CD8-positive, alpha-beta memory T cell (primary cell): ENCODE data around the gene GFRA4. TPM values are rescaled to one million over a fixed set of nuclear protein-coding genes. Genes with fewer than 3 reads are reported as not detected.
A peak's percentile ranks its signal among the peaks of the same experiment; 100 is the strongest.

Source experiments
- CTCF ChIA-PET: fragments of 350-600 bp; sonication (Branson Sonifier 250); formaldehyde crosslinking; loops from one replicate; lab custom pipeline; 2021; ENCODE audit warnings: antibody characterized with exemption; lab: Charles Lee
- POLR2A ChIA-PET: fragments of 350-600 bp; sonication (Branson Sonifier 250); formaldehyde crosslinking; loops from one replicate; lab custom pipeline; 2021; ENCODE audit warnings: antibody characterized with exemption; lab: Charles Lee
- DNase-seq, 5 donors: peaks; one replicate each; pipeline versions ENCODE4 v3.0.0 to v3.0.0-alpha.2; 2020 to 2022; ENCODE audit warnings: mixed read lengths in 1 of 5
- H3K27ac ChIP-seq: one replicate; pipeline ENCODE4 v1.7.0; 2013; ENCODE audit warnings: low read depth, mild to moderate bottlenecking, low read length, moderate library complexity
- H3K27me3 ChIP-seq: 2 replicates; pipeline ENCODE4 v1.7.0; 2013; ENCODE audit warnings: low read length, mild to moderate bottlenecking; ENCODE audit not compliant: insufficient read depth, poor library complexity, severe bottlenecking
- H3K36me3 ChIP-seq: 2 replicates; pipeline ENCODE4 v1.7.0; 2013; ENCODE audit warnings: mild to moderate bottlenecking, low read length, moderate library complexity; ENCODE audit not compliant: insufficient read depth
- H3K4me1 ChIP-seq: 2 replicates; pipeline ENCODE4 v1.7.0; 2013; ENCODE audit warnings: mild to moderate bottlenecking, low read length, moderate library complexity; ENCODE audit not compliant: insufficient read depth
- H3K4me3 ChIP-seq: 2 replicates; pipeline ENCODE4 v1.7.0; 2013; ENCODE audit warnings: mild to moderate bottlenecking, low read length
- H3K9me3 ChIP-seq: 2 replicates; pipeline ENCODE4 v1.7.0; 2013; ENCODE audit warnings: mild to moderate bottlenecking, low read length
- H3K27ac Mint-ChIP-seq, 8 donors: one replicate each; pipeline ENCODE4 v1.8.0; 2020 to 2021; ENCODE audit warnings: mixed read lengths in 8 of 8, mild to moderate bottlenecking in 6 of 8, inconsistent platforms in 3 of 8, moderate library complexity in 3 of 8
- H3K27me3 Mint-ChIP-seq, 2 donors: one replicate each; pipeline ENCODE4 v1.8.0; 2020 to 2021; ENCODE audit warnings: mixed read lengths in 2 of 2, mild to moderate bottlenecking in 1 of 2, moderate library complexity in 1 of 2
- H3K36me3 Mint-ChIP-seq, 3 donors: one replicate each; pipeline ENCODE4 v1.8.0; 2020 to 2021; ENCODE audit warnings: mixed read lengths in 3 of 3, inconsistent platforms in 1 of 3, mild to moderate bottlenecking in 1 of 3
- H3K4me1 Mint-ChIP-seq, 3 donors: one replicate each; pipeline ENCODE4 v1.8.0; 2020 to 2021; ENCODE audit warnings: mixed read lengths in 3 of 3, inconsistent platforms in 1 of 3, mild to moderate bottlenecking in 1 of 3
- H3K4me3 Mint-ChIP-seq, 7 donors: one replicate each; pipeline ENCODE4 v1.8.0; 2020 to 2021; ENCODE audit warnings: mixed read lengths in 7 of 7, mild to moderate bottlenecking in 6 of 7, moderate library complexity in 4 of 7, inconsistent platforms in 2 of 7
- H3K9me3 Mint-ChIP-seq, 5 donors: one replicate each; pipeline ENCODE4 v1.8.0; 2020 to 2022; ENCODE audit warnings: mixed read lengths in 5 of 5, mild to moderate bottlenecking in 3 of 5, moderate library complexity in 2 of 5, inconsistent platforms in 1 of 5
- polyA plus RNA-seq: library from polyadenylated mRNA; unstranded; fragments of 300-500 nt; fragmentation: Illumina TruSeq; gene quantifications from one replicate; pipeline ENCODE4 v1.2.3, GENCODE V29; 2021
- total RNA-seq, 2 experiments: library from RNA; stranded (reverse); gene quantifications; one replicate each; pipeline ENCODE4 v1.2.3, GENCODE V29; 2021

The GFRA4 gene
- total and polyA plus RNA-seq, 3 experiments from 2014 or later: not detected

DNA sequence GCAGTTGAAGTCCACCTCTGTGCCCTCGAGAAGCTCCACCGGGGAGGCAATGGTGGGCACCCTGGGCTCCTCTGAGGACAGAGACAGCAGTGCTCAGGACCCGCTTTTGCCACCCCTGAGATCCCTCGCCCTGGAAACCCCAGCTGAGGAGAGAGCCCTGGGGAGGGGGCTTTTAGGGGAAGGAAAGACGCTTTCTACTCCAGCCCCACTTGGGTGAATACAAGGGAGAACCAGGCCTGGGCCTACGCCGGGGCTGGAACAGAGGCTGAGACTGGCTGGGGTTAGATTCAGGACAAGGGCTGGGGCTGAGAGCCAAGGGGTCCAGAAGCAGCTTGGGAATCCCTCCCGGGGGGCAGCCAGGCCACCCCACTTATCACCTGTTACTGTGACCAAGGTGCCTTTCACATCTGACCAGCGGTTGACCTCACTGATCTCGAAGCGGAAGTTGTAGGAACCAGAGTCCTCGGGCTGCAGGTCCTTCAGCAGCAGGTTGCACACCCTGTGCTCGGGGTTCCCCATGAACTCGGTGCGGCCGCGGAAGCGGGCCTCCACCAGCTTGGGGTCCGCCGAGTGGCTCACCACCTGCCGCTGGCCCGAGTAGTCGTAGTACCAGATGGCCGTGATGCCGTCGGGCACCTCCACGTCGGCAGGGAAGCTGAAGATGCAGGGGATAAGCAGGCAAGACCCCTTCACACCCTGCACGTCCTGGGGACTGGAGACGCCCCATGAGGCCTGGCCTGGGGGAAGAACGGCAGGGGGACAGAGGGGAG lies 43.0 kb upstream of the GFRA4 start:
- peaks cover 3 to 9% (median 8%) of the 10 kb centered on the region in 3 donors for H3K4me1 Mint-ChIP-seq

DNA sequence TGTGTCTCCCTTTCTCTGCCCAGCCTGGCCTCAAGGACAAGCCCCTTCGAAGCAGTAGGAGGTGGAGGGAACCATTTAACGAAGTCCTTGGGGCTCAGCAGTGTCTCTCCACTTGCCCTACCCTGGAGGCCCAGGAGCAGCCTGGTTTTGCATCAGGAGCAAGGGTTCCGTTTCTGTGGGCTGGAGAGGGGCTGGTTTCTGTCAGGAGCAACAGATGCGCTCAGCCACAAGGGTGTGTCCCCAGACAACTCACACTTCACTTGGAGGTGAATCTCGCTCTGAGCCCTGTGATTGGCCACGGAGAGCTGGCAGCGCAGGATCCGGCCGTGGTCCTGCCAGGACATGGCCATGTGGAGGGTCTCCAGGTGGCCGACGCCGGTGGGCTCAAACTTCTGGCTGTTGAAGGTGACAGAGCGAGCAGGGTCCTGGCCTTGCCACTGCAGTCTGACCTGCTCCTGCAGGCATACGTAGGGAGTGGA lies 42.3 kb upstream of the GFRA4 start:
- H3K4me3 Mint-ChIP-seq: no peak overlapping the region
- Histone ChIP-seq H3K4me3 (no peak overlapping the region), H3K27me3 (no peaks in the 10 kb centered on the region), H3K4me1 (no peaks in the 10 kb centered on the region), H3K27ac (no peak overlapping the region), H3K9me3 (no peaks in the 10 kb centered on the region), H3K36me3 (no peaks in the 10 kb centered on the region)
- peaks cover 4 to 12% of the 10 kb centered on the region in 2 donors for H3K27me3 Mint-ChIP-seq
- no peak overlapping the region for H3K27ac Mint-ChIP-seq
- H3K36me3 Mint-ChIP-seq: peaks cover 0 to 1% (median 0%) of the 10 kb centered on the region in 3 donors
- no peak for DNase-seq
- POLR2A ChIA-PET: no interaction called here
- no peaks in the 10 kb centered on the region for H3K9me3 Mint-ChIP-seq
- peaks cover 3 to 9% (median 8%) of the 10 kb centered on the region in 3 donors for H3K4me1 Mint-ChIP-seq
- CTCF ChIA-PET: interaction anchor here (0.6 kb wide), 1 partner anchor 9 kb away, joined by 4 read pairs; no protein-coding TSS in a partner anchor

More for the DNA sequence above, 43.0 kb upstream of the GFRA4 start:
- Histone ChIP-seq H3K4me3 (no peak overlapping the region), H3K27me3 (no peaks in the 10 kb centered on the region), H3K9me3 (no peaks in the 10 kb centered on the region), H3K36me3 (no peaks in the 10 kb centered on the region), H3K27ac (no peak overlapping the region), H3K4me1 (no peaks in the 10 kb centered on the region)
- Mint-ChIP-seq H3K27ac (no peak overlapping the region), H3K27me3 (peaks cover 4 to 12% of the 10 kb centered on the region in 2 donors), H3K9me3 (no peaks in the 10 kb centered on the region), H3K36me3 (peaks cover 0 to 1% (median 0%) of the 10 kb centered on the region in 3 donors), H3K4me3 (no peak overlapping the region)
- no peak for DNase-seq
- CTCF ChIA-PET: interaction anchor here (1.2 to 1.3 kb wide), 2 partner anchors 10 to 29 kb away, joined by 3 read pairs; no protein-coding TSS in a partner anchor
- POLR2A ChIA-PET: no interaction called here

DNA sequence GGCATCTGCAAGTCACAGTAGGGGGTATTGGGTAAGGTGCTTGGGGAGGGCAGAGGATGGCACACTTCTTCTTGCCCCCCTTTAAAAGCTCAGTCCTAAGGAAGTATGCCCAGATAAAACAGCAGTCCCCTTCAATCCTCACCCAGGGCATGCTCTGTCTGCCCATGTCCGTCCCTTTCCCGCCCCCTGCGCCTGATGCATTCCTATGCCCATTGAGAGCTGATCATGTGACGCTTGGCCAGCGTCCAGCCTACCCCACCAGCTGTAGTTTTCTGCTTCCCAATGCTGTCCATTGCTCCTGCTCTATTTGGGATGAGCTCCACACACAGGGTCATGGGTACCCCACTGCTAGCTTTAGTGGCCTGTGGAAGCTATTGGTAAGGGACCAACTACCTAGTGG lies 40.9 kb upstream of the GFRA4 start:
- Histone ChIP-seq H3K4me1 (no peaks in the 10 kb centered on the region), H3K36me3 (no peaks in the 10 kb centered on the region), H3K27ac (no peak overlapping the region), H3K9me3 (no peaks in the 10 kb centered on the region), H3K27me3 (no peaks in the 10 kb centered on the region), H3K4me3 (no peak overlapping the region)
- H3K27me3 Mint-ChIP-seq: peaks cover 4 to 12% of the 10 kb centered on the region in 2 donors
- ChIA-PET POLR2A (interaction anchor here (0.5 kb wide), 1 partner anchor 109 kb away, joined by 5 read pairs; no protein-coding TSS in a partner anchor), CTCF (no interaction called here)
- H3K4me1 Mint-ChIP-seq: peaks cover 1 to 2% (median 2%) of the 10 kb centered on the region in 3 donors
- H3K4me3 Mint-ChIP-seq: no peak overlapping the region
- peaks cover 0 to 1% (median 0%) of the 10 kb centered on the region in 3 donors for H3K36me3 Mint-ChIP-seq
- H3K27ac Mint-ChIP-seq: no peak overlapping the region
- no peaks in the 10 kb centered on the region for H3K9me3 Mint-ChIP-seq
- no peak for DNase-seq

DNA sequence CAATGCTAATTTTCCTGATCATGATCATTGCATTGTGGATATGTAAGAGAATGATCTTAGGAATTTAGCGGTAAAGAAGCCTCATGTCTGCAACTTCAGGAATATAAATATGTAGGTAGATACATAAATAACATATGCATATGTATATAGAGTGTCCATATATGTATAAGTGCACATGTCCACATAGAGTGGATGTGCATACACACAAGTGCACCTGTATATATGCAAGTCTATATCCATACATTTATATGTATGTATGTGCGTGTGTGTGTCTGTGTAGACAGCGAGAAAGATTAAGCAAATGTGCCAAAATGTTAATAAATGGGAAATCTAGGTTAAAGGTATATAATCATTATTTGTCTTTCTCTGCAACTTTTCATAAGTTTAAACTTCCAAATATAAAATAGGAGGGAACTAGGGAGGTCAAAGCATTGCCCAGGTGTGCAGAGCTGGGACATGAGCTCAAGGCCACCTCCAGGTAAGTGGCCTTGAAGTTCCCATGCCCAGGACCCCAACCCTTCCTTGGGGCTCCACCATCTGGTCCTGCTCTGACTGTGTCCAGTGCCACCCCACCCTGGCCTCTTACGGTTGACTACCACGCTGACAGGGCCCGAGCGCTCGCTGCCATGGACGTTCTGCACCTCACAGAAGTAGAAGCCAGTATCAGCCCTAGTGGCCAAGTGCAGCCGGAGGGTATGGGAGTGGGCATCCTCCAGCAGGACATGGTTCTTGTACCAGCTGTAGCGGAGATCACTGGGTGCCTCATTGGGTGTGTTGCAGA lies 39.6 kb upstream of the GFRA4 start:
- Histone ChIP-seq H3K27me3 (no peaks in the 10 kb centered on the region), H3K4me1 (no peaks in the 10 kb centered on the region), H3K36me3 (no peaks in the 10 kb centered on the region), H3K9me3 (no peaks in the 10 kb centered on the region), H3K4me3 (no peak overlapping the region), H3K27ac (no peak overlapping the region)
- Mint-ChIP-seq H3K4me1 (no peaks in the 10 kb centered on the region), H3K36me3 (peaks cover 0 to 1% (median 0%) of the 10 kb centered on the region in 3 donors), H3K27ac (no peak overlapping the region), H3K9me3 (no peaks in the 10 kb centered on the region), H3K27me3 (peaks cover 4 to 12% of the 10 kb centered on the region in 2 donors), H3K4me3 (no peak overlapping the region)
- no peak for DNase-seq
- ChIA-PET CTCF (no interaction called here), POLR2A (no interaction called here)

DNA sequence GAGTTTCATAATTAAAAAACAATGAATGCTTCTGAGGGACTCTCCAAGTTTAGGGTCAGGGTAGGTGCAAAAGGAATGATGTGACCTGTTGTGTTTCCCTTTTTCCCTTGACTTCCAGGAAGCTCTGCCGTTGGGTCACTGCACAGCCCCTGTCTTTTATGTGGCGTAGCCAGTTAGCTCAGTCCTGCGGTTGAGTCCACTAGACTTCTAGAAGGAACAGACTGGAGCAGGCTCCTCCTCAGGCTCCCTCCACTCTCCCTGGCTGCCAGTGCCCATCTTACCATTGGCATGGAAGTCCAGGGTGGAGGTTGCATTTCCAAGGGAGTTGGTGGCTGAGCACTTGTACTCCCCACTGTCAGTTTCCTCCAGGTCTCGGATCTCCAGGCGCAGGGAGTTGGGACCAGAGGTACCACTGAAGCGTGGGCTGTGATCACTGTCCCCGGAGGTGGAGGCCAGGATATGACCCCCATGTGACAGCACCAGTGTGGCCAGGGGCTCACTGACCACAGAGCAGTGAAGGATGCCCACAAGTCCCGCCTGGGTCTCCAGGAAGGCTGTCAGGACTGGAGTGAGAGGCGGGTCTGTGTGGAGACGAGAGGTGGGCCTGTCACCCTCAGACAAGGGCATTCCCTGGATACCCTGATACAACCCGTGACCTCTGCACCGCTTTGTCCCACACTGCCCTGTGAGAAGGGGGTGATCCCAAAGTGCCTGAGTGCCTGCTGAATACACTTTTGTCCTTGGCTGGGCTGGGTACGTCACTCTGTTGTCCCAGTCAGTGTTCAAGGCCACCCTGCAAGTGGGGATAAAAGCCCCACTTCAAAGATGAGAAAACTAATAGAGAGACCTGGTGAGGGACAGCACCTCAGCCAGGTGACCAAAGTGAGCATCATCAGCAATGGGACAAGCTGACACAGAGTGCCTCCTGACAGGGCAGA lies 38.1 kb upstream of the GFRA4 start:
- Mint-ChIP-seq H3K36me3 (peaks cover 0 to 1% (median 0%) of the 10 kb centered on the region in 3 donors), H3K9me3 (peaks cover 0 to 1% (median 0%) of the 10 kb centered on the region in 5 donors), H3K4me3 (no peak overlapping the region), H3K27me3 (peaks cover 4 to 12% of the 10 kb centered on the region in 2 donors), H3K27ac (no peak overlapping the region), H3K4me1 (no peaks in the 10 kb centered on the region)
- Histone ChIP-seq H3K27ac (no peak overlapping the region), H3K9me3 (no peaks in the 10 kb centered on the region), H3K36me3 (no peaks in the 10 kb centered on the region), H3K4me3 (no peak overlapping the region), H3K27me3 (no peaks in the 10 kb centered on the region), H3K4me1 (no peaks in the 10 kb centered on the region)
- ChIA-PET POLR2A (no interaction called here), CTCF (no interaction called here)
- no peak for DNase-seq

DNA sequence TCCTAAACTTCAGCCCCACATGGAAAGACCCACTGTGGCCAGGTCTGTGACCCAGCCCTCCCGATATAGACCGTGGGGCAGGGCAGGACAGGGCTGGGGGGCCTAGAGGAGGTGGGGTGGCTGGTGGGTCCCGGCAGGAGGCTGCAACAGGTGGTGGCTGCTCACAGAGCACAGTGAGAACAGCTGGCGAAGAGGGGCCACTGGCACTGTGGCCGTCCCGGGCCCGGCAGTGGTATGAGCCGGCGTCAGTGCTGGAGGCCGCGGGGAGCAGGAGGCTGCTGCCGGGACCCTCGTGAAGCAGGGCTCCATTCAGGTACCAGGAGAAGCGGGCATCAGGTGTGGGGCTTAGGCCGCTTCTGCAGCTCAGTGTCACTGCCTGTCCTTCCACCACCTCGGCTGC lies 35.8 kb upstream of the GFRA4 start:
- ChIA-PET CTCF (interaction anchor here (1.4 to 2.9 kb wide), 2 partner anchors 12 to 22 kb away, joined by 3 to 11 read pairs; no protein-coding TSS in a partner anchor), POLR2A (no interaction called here)
- H3K27me3 ChIP-seq: no peaks in the 10 kb centered on the region
- no peak overlapping the region for H3K4me3 ChIP-seq
- Mint-ChIP-seq H3K27ac (no peak overlapping the region), H3K36me3 (peaks cover 0 to 1% (median 0%) of the 10 kb centered on the region in 3 donors), H3K27me3 (peaks cover 0 to 12% of the 10 kb centered on the region in 2 donors), H3K4me3 (no peak overlapping the region), H3K9me3 (peaks cover 0 to 3% (median 0%) of the 10 kb centered on the region in 5 donors), H3K4me1 (no peaks in the 10 kb centered on the region)
- H3K4me1 ChIP-seq: no peaks in the 10 kb centered on the region
- H3K9me3 ChIP-seq: no peaks in the 10 kb centered on the region
- H3K36me3 ChIP-seq: no peaks in the 10 kb centered on the region
- no peak overlapping the region for H3K27ac ChIP-seq
- DNase-seq: peak in 1 of 5 donors; percentile 27

DNA sequence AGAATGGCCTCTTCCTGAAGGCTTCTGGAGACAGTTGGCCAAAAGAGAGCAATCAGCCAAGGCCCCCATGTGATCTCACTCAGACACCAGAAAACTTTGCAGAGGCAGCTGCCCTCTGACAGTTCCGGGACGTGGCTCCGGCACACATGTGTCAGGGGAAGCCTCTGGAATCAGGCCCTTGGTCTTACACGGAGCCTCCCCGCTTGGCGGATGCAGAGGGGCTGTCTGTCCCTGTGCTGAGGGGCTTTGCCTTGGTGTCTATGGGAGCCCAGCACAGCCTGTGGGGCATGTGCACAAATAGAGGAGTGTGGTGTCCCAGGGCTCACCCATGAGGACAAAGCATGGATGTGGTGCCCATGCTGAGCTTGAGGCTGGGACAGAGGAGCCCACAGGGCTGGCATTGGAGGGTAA lies 35.4 kb upstream of the GFRA4 start:
- Mint-ChIP-seq H3K4me3 (no peak overlapping the region), H3K27ac (no peak overlapping the region), H3K36me3 (peaks cover 0 to 1% (median 0%) of the 10 kb centered on the region in 3 donors), H3K9me3 (peaks cover 0 to 3% (median 0%) of the 10 kb centered on the region in 5 donors), H3K4me1 (no peaks in the 10 kb centered on the region), H3K27me3 (peaks cover 1 to 10% of the 10 kb centered on the region in 2 donors)
- H3K9me3 ChIP-seq: no peaks in the 10 kb centered on the region
- POLR2A ChIA-PET: no interaction called here
- no peak overlapping the region for H3K27ac ChIP-seq
- CTCF ChIA-PET: interaction anchor here (1.1 to 2.9 kb wide), 3 partner anchors 12 to 22 kb away, joined by 3 to 11 read pairs (median 3); no protein-coding TSS in a partner anchor
- H3K27me3 ChIP-seq: no peaks in the 10 kb centered on the region
- H3K4me1 ChIP-seq: no peaks in the 10 kb centered on the region
- no peak overlapping the region for H3K4me3 ChIP-seq
- H3K36me3 ChIP-seq: no peaks in the 10 kb centered on the region
- DNase-seq: peak in 1 of 5 donors; percentile 40
